ENCODE measurements around the gene SHFL.

The SHFL gene

GRCh38 chr19:10110076-10110971, 24.2 kb downstream of the SHFL start:
- no peak for DNase-seq

DNA sequence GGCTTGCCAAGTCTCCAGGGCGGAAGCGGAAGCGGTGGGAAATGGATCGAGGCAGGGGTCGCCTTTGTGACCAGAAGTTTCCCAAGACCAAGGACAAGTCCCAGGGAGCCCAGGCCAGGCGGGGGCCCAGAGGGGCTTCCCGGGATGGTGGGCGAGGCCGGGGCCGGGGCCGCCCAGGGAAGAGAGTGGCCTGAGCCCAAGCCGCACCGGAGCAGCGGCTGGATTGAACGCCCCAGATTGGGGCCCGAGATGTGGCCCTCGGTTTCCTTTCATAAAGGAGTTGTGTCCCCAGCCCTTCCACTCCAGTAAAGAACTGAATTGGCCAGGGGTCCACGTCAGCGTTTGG, 24.8 kb downstream of the SHFL start:
- no peak for DNase-seq

DNA sequence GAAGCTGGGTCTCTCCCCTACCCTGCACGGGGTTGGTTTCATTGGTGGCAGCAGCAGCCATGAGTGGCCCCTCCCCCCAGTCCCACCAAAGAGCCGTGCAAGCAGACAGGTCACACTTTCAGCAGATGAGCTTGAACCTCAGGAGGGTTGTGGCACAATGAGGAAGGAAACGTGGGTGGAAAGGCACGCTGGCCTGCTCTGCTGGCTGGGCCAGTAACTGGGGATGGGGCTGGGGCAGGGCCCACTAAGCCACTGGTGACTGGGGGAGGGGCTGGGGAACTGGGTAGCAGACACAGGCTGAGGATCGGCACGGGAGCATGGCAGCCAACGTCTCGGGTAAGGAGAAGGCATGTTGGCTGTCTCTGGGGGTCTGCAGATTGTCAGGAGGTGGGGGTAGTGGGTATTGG, 25.3 kb downstream of the SHFL start, which contains the start of gene P2RY11:
P2RY11 (plus strand) TSS at position 289 of the 407 bp plus-strand sequence; CDS start at position 318, 29 bp downstream.
- no peak for DNase-seq

DNA sequence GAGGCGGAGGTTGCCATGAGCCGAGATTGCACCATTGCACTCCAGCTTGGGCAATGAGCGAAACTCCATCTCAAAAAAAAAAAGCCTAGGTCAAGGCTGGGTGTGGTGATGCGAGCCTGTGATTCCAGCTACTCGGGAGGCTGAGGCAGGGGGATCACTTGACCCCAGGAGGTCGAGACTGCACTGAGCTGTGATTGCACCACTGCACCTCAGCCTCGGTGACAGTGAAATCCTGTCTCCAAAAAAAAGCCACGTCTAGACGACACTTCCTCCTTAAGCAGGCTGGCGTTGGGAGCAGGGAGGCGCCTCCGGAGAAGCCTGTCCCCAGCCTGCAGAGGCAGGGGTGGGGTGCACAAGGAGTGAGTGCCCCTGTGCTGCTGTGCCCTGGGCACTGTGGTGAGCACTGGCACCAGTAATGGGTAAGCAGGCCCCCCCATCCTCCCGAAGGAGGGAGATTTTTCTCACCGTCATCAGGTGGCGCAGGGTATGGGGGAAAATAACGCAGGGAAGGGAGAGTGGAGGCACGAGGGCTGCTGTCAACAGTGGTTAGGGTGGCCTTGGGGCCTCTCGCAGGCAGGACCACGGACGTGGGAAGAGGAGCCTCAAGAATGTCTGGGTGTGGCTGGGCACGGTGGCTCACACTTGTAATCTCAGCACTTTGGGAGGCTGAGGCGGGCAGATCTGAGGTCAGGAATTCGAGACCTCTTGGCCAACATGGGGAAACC, 26.1 kb downstream of the SHFL start:
- DNase-seq: peak; percentile 1

GRCh38 chr19:10112895-10113591, 26.9 kb downstream of the SHFL start:
- peak; percentile 44 for DNase-seq

- DNase-seq: no peak
Observed at GRCh38 chr19:10113592-10113963, 27.5 kb downstream of the SHFL start.

DNA sequence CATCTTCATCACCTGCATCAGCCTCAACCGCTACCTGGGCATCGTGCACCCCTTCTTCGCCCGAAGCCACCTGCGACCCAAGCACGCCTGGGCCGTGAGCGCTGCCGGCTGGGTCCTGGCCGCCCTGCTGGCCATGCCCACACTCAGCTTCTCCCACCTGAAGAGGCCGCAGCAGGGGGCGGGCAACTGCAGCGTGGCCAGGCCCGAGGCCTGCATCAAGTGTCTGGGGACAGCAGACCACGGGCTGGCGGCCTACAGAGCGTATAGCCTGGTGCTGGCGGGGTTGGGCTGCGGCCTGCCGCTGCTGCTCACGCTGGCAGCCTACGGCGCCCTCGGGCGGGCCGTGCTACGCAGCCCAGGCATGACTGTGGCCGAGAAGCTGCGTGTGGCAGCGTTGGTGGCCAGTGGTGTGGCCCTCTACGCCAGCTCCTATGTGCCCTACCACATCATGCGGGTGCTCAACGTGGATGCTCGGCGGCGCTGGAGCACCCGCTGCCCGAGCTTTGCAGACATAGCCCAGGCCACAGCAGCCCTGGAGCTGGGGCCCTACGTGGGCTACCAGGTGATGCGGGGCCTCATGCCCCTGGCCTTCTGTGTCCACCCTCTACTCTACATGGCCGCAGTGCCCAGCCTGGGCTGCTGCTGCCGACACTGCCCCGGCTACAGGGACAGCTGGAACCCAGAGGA, 28.0 kb downstream of the SHFL start:
- DNase-seq: no peak

DNA sequence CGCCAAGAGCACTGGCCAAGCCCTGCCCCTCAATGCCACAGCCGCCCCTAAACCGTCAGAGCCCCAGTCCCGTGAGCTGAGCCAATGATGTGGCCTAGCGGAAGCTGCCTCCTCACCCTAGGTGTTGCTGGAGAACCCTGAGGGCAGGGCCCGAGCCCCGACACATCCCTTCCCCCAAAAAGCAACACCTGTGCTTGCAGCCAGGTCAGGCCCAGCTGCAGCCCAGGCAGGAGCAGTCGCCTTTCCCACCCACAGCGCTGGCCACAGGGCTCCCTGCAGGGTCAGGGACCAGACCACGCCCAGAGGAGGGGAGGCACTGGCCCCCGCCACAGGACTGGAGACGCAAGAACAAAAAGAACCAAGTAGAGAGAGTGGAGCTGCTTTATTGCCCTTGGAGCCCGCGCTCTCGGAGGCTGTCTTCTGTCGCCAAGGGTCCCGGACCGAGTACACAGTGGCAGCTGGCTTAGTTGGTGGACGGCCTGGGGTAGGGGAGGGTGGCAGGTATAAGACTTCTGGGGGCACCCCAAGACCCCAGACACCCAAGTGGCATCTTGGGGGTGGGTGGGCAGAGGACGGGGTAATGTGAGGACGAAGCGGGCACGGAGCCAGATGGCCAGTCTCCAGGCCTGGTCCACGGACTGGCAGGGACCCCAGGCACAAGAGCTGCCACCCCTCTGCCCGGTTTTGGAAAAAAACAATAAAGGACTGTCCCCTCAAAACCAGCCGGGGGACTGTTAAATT, 28.7 kb downstream of the SHFL start:
- DNase-seq: no peak

DNA sequence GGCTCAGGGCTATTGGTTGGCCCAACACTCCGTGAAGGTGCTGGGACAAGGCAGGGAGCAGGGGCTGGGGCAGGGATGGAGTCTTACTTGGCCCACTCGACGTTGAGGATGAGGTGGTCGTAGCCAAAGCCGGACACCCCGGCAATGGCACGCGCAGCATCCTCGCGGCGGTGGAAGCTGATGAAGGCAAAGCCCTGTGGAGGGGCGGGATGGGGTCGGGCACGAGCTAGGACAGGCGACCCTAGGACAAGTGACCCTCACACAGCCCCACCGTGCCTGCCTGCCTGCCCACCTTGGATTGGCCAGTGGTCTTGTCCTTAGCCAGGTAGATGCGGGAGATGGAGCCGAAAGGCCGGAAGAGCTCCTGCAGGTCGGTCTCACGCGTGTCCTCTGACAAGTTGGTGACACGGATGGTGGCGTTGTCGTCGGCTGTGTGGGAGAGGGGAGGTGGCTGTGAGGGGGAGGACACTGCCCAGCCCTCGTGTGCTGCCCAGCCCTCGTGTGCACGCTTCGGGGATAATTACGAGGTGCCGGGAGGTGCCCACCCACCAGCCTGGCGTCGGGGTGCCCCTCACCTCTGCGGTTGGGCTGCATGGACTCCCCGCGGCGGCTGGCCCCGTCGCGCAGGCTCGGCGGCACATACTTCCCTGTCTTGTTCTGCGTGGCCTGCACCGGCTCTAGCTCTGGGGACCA, 29.4 kb downstream of the SHFL start:
- DNase-seq: no peak

DNA sequence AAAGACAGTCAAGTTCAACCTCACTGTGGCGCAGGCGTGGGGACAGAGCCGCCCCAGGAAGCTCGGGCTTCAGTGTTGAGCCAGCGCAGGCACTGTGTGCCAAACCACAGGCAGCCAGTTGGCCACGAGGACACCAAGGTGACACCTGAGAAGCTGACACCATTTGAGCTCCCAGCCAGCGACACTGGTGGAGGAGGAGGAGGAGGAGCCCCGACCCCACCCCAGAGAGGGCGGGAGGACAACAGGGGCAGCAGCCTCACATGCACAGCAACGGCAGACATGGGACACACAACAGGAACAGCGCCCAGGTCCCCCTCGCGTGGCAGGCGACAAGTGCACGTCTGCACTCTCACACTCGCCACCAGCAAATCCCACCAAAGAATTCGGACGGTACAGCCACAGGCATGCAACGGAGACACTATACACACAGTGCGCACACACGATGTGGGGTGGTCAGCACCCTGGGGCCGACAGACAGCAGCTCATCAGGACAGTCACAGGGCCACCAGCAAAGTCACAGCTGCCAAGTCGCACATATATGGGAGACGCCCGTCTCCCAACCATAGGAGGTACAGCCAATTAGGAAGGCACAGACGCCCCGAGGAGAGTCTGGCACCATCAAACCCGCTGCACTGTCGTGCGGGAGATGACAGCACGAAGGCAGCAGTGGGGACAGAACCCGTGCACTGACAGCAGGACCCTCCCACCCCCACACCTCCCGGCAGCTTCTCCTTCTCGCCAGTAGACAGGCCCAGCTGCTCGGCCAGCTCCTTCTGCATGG, 30.2 kb downstream of the SHFL start:
- no peak for DNase-seq

DNA sequence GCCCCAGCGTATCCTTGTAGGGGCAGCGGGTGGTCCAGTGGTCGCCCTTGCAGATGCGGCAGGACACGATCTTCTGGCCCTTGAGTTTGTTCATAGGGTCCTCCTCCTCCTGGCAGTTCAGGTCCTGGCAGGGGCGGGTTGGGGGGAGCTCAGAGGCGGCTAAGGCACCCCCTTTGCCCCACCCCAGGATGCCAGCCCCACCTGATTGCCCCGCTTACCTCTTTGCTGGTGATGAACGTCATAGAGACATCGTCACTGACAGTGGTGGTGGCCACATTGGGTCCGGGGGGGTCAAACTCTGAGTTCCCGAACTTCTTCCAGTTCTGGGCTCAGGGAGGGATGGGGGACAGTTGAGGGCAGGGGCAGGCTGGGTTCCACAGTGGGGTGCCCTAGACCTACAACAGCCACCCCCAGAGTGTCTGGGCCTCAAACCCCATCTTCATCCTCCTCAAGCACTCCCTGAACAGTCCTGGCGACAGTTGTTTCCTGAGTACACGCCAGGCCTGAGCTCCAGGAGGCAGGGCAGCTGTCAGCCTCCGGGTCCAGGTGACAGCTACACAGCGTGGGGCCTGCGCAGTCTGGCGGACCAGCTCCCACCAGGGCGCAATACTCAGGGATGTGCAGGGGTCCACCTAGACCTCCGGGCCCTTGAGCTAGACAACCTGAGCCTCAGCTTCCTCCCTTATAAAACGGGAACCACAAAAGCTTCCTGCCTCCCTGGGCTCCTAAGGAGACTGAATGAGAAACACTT, 30.9 kb downstream of the SHFL start:
- no peak for DNase-seq

DNA sequence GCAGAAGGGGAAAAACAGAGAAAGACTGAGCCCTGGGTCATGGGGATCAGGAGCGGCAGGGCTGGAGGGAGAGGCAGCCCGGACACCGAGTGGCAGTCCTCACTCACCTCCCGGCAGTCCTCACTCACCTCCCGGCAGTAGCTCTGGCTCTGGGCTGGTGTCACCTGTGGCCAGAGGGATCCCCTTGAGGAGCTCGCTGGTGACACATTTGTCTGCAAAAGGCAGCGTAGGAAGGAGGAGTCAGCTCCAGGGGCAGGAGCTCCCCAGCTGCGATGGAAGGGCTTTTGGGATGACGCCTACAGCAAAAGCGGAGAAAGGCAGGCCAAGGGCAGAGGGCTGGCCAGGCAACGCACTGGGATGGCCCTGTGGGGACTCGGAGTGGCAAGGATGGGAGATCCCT, 32.8 kb downstream of the SHFL start:
- DNase-seq: no peak

DNA sequence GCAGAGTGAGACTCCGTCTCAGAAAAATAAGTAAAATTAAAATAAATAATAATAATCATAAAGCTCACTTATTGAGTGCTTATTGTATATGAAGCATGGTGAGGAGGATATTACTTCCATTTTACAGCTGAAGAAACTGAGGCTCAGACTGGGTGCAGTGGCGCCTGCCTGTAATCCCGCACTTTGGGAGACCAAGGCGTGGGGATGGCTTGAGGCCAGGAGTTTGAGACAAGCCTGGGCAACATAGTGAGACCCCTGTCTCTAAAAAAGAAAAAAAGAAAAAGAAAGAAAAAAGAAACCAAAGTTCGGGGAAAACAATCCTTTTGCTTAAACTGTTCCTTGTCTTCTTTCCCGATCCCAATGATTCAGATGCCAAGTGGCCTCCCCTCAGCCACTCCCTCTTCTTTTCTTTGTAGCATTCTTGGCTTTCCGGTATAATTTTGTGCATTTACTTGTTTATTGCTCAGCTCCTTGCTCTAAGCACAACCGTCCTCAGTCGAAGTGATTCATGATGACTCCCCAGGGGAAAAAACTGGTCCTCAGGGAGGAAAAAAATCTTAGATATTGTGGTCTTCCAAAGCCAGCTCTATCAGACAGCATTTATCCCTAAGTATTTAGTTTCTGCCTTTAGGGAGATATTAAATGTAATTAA, 34.5 kb downstream of the SHFL start:
- DNase-seq: no peak

DNA sequence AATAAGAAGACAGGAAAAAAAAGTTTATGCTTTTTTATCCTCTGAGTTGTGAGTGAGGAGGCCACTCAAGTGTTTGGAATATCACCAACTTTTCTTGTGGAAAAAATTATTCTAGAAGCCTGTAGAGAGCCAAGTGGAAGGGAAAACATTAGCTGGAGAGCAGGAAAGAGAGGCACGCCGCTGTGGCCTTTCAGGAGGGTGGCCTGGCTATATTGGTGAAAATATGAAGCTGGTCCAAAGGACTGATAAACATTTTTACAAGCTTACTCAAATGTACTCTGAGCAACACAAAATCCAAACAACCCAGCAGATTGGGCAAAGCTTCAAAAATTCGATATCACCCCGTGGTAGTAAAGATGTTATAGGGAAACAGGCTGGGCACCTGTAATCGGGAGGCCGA, 35.9 kb downstream of the SHFL start:
- DNase-seq: no peak

- DNase-seq: no peak
Observed at GRCh38 chr19:10124429-10124828, 38.3 kb downstream of the SHFL start.

- DNase-seq: no peak
Observed at GRCh38 chr19:10126213-10126639, 40.1 kb downstream of the SHFL start.

- no peak for DNase-seq
Observed at GRCh38 chr19:10132905-10133304, 46.8 kb downstream of the SHFL start.

GRCh38 chr19:10133596-10133995, 47.5 kb downstream of the SHFL start:
- DNase-seq: peak; percentile 65

DNA sequence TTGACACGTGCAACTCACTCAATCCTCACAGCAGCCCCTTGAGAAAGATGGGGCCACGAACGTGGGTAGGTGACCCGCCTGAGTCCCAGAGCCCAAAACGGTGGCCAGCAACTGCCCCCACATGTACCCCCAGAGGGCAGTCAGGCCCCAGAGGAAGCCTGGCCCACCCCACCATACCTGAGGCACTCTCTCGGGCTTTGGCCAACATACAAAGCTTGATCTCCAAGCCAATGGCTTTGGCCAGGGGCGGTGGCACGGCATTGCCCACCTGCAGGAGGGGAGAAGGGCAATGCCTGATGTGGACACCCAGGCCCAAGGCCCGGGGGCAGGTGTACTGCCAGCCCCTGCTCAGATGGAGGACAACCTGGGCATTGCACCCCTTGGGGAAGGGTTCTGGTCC, 47.9 kb downstream of the SHFL start:
- no peak for DNase-seq
